ENCODE measurements around the gene HSPA4.

Gene HSPA4

GRCh38 chr5:133110709-133111108 is 58.9 kb downstream of the HSPA4 start:
- no peak for DNase-seq (ENCODE audit: low read depth)
- in situ Hi-C loops (cut with HindIII; ENCODE audit: low sequenced_read_pairs): no loop called here
- no peak for TF ChIP-seq CTCF (IDR thresholded peaks at IDR 0.05; ENCODE audit: low read depth, low read length, missing control alignments)
- H3K4me3 ChIP-seq (ENCODE audit: low read depth, low read length): no peak overlapping the region

GRCh38 chr5:133111299-133111698 is 59.5 kb downstream of the HSPA4 start:
- H3K4me3 ChIP-seq (ENCODE audit: low read depth, low read length): no peak overlapping the region
- TF ChIP-seq CTCF (IDR thresholded peaks at IDR 0.05; ENCODE audit: low read depth, low read length, missing control alignments): peak; percentile 92
- peak; percentile 78 for DNase-seq (ENCODE audit: low read depth)
- in situ Hi-C loops (cut with HindIII; ENCODE audit: low sequenced_read_pairs): no loop called here

GRCh38 chr5:133112026-133112660 is 60.3 kb downstream of the HSPA4 start:
- H3K4me3 ChIP-seq (ENCODE audit: low read depth, low read length): no peak overlapping the region
- no peak for TF ChIP-seq CTCF (IDR thresholded peaks at IDR 0.05; ENCODE audit: low read depth, low read length, missing control alignments)
- DNase-seq (ENCODE audit: low read depth): no peak
- in situ Hi-C loops (cut with HindIII; ENCODE audit: low sequenced_read_pairs): no loop called here

GRCh38 chr5:133113331-133114061 is 61.7 kb downstream of the HSPA4 start:
- DNase-seq (ENCODE audit: low read depth): peak; percentile 23
- TF ChIP-seq CTCF (IDR thresholded peaks at IDR 0.05; ENCODE audit: low read depth, low read length, missing control alignments): no peak
- no peak overlapping the region for H3K4me3 ChIP-seq (ENCODE audit: low read depth, low read length)
- in situ Hi-C loops (cut with HindIII; ENCODE audit: low sequenced_read_pairs): no loop called here

GRCh38 chr5:133114166-133114932 is 62.5 kb downstream of the HSPA4 start:
- TF ChIP-seq CTCF (IDR thresholded peaks at IDR 0.05; ENCODE audit: low read depth, low read length, missing control alignments): no peak
- H3K4me3 ChIP-seq (ENCODE audit: low read depth, low read length): no peak overlapping the region
- in situ Hi-C loops (cut with HindIII; ENCODE audit: low sequenced_read_pairs): no loop called here
- no peak for DNase-seq (ENCODE audit: low read depth)

- no peak overlapping the region for H3K4me3 ChIP-seq (ENCODE audit: low read depth, low read length)
- no peak for DNase-seq (ENCODE audit: low read depth)
- in situ Hi-C loops (cut with HindIII; ENCODE audit: low sequenced_read_pairs): no loop called here
- no peak for TF ChIP-seq CTCF (IDR thresholded peaks at IDR 0.05; ENCODE audit: low read depth, low read length, missing control alignments)
Measured at GRCh38 chr5:133114933-133115310, 63.1 kb downstream of the HSPA4 start.
